ENCODE data around the gene SLC35F3. TPM values are rescaled to one million over a fixed set of nuclear protein-coding genes. Genes with fewer than 3 reads are reported as not detected.

Gene SLC35F3
- total and polyA plus RNA-seq, 2 experiments from 2014 or later: 0.80 to 1.3 TPM

- Histone ChIP-seq H3K9me3 (ENCODE audit: low read depth) (no peaks in the 10 kb centered on the region), H3K27ac (no peak overlapping the region), H3K9me2 (replicated peaks; ENCODE audit: insufficient read depth) (no peaks in the 10 kb centered on the region), H3K4me3 (no peak overlapping the region), H4K20me1 (ENCODE audit: insufficient read depth, poor library complexity, severe bottlenecking) (no peaks in the 10 kb centered on the region), H2AFZ (no peak overlapping the region), H3K79me2 (no peaks in the 10 kb centered on the region), H3K4me1 (ENCODE audit: insufficient read depth) (no peaks in the 10 kb centered on the region), H3K4me2 (no peak overlapping the region), H3K27me3 (peaks cover 19% of the 10 kb centered on the region), H3K36me3 (replicated peaks; ENCODE audit: insufficient read depth, low read depth) (no peaks in the 10 kb centered on the region)
- no peak for DNase-seq (ENCODE audit: low spot score)
- TF ChIP-seq, protein P1, sequence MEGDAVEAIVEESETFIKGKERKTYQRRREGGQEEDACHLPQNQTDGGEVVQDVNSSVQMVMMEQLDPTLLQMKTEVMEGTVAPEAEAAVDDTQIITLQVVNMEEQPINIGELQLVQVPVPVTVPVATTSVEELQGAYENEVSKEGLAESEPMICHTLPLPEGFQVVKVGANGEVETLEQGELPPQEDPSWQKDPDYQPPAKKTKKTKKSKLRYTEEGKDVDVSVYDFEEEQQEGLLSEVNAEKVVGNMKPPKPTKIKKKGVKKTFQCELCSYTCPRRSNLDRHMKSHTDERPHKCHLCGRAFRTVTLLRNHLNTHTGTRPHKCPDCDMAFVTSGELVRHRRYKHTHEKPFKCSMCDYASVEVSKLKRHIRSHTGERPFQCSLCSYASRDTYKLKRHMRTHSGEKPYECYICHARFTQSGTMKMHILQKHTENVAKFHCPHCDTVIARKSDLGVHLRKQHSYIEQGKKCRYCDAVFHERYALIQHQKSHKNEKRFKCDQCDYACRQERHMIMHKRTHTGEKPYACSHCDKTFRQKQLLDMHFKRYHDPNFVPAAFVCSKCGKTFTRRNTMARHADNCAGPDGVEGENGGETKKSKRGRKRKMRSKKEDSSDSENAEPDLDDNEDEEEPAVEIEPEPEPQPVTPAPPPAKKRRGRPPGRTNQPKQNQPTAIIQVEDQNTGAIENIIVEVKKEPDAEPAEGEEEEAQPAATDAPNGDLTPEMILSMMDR (IDR thresholded peaks at IDR 0.05; ENCODE audit: poor library complexity): no peak
- TF ChIP-seq EZH2phosphoT487 (IDR thresholded peaks at IDR 0.05; ENCODE audit: low read depth, severe bottlenecking, unreplicated experiment) (no peak), EZH2 (IDR thresholded peaks at IDR 0.05; ENCODE audit: borderline replicate concordance) (no peak)
- WGBS (ENCODE audit: low lambda C conversion rate, missing lambda C conversion rate): 91% methylated on average over 3 of the region's 3 CpGs
These were observed 198.7 kb downstream of the SLC35F3 start for GRCh38 chr1:234103198-234103597.

GRCh38 chr1:234106032-234106431, 201.6 kb downstream of the SLC35F3 start:
- Histone ChIP-seq H3K4me1 (ENCODE audit: insufficient read depth) (no peaks in the 10 kb centered on the region), H3K4me2 (no peak overlapping the region), H3K79me2 (no peaks in the 10 kb centered on the region), H4K20me1 (ENCODE audit: insufficient read depth, poor library complexity, severe bottlenecking) (no peaks in the 10 kb centered on the region), H3K36me3 (replicated peaks; ENCODE audit: insufficient read depth, low read depth) (no peaks in the 10 kb centered on the region), H3K9me3 (ENCODE audit: low read depth) (no peaks in the 10 kb centered on the region), H2AFZ (no peak overlapping the region), H3K27me3 (peaks cover 9% of the 10 kb centered on the region), H3K27ac (no peak overlapping the region), H3K9me2 (replicated peaks; ENCODE audit: insufficient read depth) (no peaks in the 10 kb centered on the region), H3K4me3 (no peak overlapping the region)
- TF ChIP-seq EZH2phosphoT487 (IDR thresholded peaks at IDR 0.05; ENCODE audit: low read depth, severe bottlenecking, unreplicated experiment): no peak
- TF ChIP-seq, protein P1 (IDR thresholded peaks at IDR 0.05; ENCODE audit: poor library complexity): no peak
- TF ChIP-seq EZH2 (IDR thresholded peaks at IDR 0.05; ENCODE audit: borderline replicate concordance): no peak
- WGBS (ENCODE audit: low lambda C conversion rate, missing lambda C conversion rate): 94% methylated on average over 2 of the region's 2 CpGs
- DNase-seq (ENCODE audit: low spot score): no peak

GRCh38 chr1:234107416-234108021, 203.0 kb downstream of the SLC35F3 start:
- Histone ChIP-seq H3K9me2 (replicated peaks; ENCODE audit: insufficient read depth) (no peaks in the 10 kb centered on the region), H2AFZ (no peak overlapping the region), H3K79me2 (no peaks in the 10 kb centered on the region), H3K36me3 (replicated peaks; ENCODE audit: insufficient read depth, low read depth) (no peaks in the 10 kb centered on the region), H3K9me3 (ENCODE audit: low read depth) (no peaks in the 10 kb centered on the region), H3K4me3 (no peak overlapping the region), H3K27me3 (no peaks in the 10 kb centered on the region), H3K27ac (no peak overlapping the region), H3K4me1 (ENCODE audit: insufficient read depth) (no peaks in the 10 kb centered on the region), H4K20me1 (ENCODE audit: insufficient read depth, poor library complexity, severe bottlenecking) (no peaks in the 10 kb centered on the region), H3K4me2 (no peak overlapping the region)
- DNase-seq (ENCODE audit: low spot score): no peak
- 77% methylated on average over 3 of the region's 3 CpGs for WGBS (ENCODE audit: low lambda C conversion rate, missing lambda C conversion rate)
- TF ChIP-seq EZH2phosphoT487 (IDR thresholded peaks at IDR 0.05; ENCODE audit: low read depth, severe bottlenecking, unreplicated experiment): no peak
- TF ChIP-seq, protein P1 (IDR thresholded peaks at IDR 0.05; ENCODE audit: poor library complexity): no peak
- no peak for TF ChIP-seq EZH2 (IDR thresholded peaks at IDR 0.05; ENCODE audit: borderline replicate concordance)
